Activated naive CD8-positive, alpha-beta T cell treated with anti-CD3 and anti-CD28 coated beads, Interleukin-2, amount 50 U/mL, for 16 hours (primary cell): ENCODE data around the gene SLC9A9.

Experiments
- DNase-seq: peaks from one replicate; pipeline ENCODE4 v3.0.0-alpha.2; 2020; ENCODE audit warnings: low read depth, low spot score

The SLC9A9 gene

DNA sequence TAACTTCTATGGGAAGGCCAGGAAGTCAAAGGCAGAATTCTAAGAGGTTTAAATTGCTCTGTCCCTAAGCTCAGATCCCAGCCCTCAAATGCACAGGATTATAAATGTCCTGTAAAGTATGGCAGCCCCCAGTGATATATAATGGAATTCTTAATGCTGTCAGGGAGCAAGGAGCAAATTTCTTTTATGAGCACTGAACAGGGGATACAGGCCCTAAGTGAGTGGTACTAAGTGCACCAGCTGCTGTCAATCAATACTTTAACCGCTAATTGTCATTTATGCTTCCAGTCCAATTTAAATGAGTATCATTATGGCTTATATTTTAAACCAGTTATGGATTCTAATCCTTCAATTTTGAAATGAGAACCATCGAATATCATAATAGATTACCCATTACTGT, 4.7 kb downstream of the SLC9A9 start:
- no peak for DNase-seq

DNA sequence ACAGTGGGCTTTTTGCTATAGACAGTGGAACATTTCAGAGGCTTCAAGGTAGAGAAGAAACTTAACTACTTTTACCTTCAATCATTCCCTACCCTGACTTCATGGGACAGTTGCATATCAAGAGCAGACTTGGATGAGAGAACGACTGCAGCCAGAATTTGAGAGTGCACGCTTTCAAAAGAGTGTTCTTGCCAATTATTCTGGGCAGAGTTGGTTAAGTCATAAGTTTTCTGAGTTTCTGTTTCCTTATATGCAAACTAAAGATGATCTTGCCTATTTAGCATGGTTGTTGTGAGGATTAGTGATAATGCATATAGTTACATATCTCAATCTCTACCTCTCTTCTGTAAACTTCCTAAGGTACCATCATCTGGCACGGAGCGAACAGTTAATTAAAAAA, 7.6 kb downstream of the SLC9A9 start:
- no peak for DNase-seq

DNA sequence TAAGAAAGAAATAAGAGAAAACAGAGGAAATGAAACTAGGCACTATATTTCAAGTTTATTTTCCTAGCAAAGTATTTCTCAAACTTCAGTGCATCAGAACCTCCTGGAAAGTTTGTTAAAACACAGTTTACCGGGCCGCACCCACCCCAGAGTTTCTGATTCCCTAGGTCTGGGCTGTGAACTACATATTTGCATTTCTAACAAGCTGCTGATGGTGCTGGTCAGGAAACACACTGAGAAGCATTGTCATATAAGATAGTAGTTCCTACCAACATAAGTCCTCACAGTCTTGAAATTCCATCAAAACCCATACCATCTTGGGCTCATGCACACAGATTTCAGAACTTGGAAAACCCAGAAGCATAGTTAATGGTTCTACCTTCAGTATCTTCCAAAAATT, 8.3 kb downstream of the SLC9A9 start:
- DNase-seq: no peak

DNA sequence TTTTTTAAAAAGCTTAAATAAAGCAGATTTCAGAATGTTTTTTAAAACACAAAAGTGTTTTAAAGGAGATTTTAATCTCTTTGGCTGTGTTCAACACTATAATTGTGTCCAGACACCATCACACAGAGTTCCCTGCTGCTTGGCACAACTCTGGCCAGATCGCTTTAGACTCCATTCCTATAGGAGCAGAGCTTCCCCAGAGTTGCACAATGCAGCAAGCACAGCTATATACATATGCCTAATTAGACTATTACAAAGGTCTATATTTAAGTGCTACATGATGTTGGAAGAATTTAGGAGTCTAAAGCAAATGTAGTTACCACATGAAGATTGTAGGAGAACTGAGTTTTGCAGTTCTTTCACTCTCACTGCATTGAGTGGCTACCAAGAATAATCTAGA, 11.2 kb downstream of the SLC9A9 start:
- no peak for DNase-seq

DNA sequence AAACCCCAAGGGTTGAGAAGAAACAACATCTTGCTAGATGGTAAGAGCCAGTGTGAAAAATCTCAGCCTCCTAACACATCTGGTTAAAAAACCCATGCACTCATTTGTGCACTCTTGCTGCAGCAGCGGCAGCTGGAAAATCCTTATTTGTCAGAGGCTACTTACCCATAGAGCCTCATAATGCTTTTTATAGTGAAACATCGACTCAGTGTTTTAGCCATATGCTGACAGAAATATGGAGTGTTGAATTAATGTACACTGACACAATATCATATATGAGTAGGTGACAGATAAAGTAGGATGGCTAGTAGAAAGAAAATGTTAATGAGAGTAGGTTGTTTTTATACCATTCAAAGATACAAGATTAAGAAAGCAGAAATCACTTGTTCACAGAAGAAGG, 13.0 kb downstream of the SLC9A9 start:
- no peak for DNase-seq

DNA sequence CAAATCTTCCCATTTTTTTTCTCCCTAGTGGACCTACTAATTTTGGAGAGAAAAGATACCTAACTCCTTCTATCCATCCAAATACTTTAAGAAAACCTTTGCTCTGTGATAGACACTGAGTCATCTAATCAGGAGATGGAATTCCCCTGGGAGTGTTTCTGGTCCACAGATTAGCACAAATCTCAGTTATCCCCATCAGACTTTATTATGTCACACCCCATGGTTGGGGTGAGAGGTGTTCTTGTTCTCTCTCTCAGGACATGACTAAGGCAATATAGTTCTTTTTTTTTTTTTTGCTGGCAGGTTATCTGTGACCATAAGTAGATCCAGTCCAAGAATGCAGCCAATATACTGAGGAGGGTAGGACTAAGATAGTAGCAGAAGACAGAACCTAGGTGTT, 15.8 kb downstream of the SLC9A9 start:
- DNase-seq: no peak

DNA sequence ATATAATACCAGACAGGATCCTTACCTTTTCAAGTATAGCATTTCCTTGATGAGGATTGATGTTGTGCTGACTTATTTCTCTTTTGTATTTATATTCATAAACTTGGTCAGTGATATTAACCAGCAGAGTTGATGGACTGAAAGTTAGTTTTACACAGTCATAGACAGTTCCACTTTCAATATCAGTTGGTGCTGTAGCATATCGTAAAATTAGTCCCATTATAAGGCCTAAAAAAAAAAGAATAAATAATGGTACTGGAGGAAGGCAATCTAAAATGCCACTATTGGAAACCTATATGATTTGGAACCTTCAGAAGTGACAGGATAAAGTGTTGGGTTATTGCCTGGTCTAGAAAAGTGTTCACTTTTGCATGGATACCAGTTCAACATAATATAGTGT, 16.3 kb downstream of the SLC9A9 start:
- DNase-seq: no peak

DNA sequence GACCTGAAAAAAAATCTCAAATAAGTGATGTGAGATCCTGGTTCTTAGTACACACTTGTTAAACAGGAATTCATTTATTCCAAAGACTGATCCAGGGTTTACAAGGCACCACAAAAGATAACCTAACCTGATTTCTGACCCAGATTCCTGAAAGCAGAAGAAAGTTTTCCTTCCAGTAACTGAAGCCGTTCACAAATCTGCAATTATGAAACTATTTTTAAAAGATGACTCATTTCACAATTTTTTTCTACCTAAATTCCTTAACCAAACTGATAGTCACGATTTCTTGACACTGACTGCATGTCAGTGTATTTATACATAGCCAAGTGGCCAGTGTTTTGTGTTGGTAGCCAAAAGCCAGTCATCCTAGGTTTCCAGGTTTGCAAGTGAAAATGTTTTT, 17.1 kb downstream of the SLC9A9 start:
- no peak for DNase-seq

DNA sequence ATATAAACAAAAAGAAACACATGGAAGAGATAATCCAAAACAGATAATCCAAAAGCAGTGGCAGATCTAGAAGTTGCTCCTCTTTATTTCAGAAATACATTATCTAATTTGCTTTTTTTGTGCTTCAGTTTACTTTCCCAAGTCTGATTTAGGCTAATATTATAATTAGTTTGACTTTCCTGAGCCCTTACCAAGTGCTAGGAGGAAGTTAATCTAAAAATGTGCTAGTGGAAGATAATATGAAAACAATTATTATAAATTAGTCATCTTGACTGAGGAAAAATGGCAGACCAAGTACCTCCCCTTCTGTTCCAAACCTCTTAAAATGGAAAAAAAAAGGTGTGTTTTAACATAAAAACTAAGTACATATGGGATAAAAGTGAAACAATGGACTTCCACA, 17.5 kb downstream of the SLC9A9 start:
- DNase-seq: no peak

DNA sequence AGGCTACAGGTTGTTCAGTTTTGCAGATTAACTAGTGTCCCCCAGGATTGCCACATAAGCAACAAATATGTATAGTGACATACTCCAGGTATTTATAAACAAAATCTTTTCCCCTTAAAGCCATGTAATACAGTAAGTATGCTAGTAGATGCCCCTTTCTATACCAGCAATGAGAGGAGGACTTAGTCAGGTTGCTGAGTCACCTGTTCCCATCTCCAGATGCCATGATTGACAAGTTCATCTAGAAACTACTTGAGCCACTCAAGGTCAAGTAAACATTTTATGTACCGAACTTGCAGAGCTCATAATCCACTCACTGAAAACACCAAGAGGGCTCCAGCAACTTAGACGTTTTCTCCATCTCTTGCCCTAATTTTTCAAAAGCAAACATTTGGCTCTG, 18.2 kb downstream of the SLC9A9 start:
- DNase-seq: no peak

DNA sequence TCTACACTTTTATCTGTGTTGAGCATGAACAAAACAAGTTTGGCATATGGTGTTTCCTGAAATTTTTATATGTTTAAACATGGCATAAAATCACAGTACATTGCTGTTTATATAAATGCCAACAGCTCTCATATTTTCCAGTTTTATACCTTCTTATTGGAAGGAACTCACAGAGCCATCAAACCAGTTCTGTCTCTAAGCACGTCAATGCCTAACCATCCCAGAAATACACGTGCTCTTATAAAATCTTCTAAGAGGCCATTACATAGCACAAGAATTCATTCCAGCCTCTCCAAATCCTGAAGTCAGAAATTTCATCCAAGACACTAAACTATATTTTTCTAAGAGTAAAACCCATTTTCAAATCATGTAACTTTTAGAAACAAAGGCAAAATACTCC, 20.8 kb downstream of the SLC9A9 start:
- DNase-seq: no peak

DNA sequence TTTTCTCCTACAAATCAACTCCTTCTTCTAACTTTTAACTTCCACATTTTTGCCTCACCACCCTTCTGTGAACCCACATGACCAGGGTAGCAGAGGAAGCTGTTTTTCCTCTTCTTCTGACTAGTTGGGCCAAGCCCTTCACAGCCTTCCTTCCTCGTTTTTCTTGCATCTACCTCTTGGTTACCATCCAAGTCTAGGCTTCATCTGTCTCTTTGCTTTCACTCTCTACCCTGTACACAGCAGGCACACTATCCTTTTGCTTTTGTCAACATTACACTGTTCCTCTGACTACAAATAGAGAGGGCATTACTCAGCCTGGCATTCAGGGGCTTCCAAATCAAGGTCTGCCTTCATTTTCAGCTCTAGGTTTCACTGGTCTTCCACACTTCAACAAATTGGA, 22.0 kb downstream of the SLC9A9 start:
- DNase-seq: no peak

DNA sequence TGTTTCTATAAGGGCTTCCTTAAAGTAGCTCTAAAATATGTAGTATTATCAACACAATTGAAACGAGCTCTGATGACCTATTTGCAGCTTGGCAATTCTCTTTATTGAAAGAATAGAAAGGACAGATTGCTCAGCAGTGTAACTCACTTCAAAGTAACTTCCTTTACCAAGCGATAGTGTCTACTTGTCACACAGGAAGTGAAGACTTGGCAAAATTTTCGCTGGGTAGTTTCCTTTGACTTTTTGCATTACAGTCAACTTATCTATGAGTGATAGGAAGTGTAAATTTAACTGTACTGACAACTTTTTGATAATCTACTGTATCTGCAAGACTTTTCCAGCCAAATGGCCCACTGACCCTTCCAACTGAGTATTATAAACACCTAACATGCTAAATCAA, 22.8 kb downstream of the SLC9A9 start:
- no peak for DNase-seq

DNA sequence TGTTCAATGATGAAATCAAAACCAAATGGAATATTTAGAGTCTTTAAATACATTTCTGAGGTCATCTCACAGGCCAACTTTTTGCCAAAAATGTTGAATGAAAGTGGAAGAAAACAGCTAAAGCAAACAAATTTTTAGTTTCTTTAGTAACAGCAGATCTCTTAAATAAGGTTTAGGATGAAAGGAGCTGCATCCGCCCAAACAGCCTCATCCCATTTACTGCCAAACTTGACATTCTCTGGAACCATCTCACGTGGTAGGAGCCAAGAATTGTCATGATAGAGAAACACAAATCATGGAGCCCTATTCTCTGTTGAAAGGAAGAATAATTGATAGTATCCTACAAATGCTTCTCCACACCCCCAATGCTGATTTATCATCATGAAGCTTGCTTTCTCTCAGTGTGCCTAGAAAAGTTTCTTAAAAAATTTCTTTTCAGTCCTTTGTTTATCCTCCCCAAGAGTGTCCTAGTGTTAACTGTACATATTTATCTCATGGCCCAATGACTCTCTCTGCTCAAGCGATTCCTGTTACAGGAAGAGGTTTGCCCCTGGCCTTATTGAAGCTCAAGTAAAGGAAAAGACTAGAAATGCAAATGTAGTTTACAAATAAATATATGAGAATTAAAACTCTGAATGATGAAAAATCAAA, 23.4 kb downstream of the SLC9A9 start:
- no peak for DNase-seq

DNA sequence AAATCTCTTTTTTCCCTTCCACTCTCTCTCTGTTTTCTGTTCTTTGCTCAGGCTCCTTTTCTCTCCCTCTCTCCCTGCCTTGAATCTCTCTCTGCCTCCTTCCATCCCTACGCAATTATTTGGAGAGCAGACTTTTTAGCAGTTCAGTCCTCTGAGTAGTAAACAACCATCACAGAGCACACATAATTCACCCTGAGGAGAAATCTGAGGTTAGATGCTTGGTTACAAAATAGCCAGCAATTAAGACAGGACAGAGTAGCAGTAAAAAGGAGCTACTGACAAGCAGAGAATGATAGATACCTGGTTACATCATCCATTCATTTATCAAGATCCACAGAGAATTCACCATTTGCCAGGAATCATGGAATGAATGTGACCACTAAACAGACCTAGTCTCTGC, 25.5 kb downstream of the SLC9A9 start:
- no peak for DNase-seq

DNA sequence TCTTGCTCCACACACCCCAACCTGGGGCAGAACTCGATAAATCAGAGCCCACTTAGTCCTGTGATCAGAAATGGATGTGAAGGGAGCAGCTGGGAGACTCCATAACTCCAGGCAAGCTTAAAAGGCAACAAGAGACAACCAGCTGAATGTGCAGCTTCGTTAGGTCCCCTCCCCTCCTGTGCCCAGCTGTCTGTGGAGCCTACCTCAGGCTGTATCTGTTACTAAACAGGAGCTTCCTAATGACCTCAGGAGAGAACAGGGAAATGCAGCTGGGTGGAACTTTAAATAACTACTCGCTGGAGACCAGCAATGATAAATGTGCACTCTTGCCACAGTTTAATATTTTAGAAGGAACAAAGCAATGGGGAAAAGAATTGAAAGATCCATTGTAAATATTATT, 25.9 kb downstream of the SLC9A9 start:
- DNase-seq: no peak

DNA sequence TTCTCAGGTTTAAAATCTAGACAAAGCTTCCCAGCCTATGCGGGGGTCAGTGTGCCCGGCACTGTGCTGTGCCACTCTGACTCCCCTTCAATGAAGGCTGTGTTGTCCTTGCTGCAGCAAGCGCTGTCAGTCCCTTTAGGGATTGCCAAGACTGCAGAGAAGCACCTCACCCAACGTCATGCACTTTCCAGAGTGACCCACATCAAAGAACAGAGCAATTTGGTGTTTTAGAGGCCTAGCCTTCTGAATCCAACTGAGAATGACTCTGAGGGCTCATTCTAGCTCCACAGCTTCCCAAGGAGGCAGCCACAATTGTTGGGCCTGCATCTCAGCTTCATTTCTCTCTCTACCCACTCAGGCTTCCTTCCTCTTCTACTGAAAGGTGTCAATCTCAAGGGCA, 26.4 kb downstream of the SLC9A9 start:
- no peak for DNase-seq

DNA sequence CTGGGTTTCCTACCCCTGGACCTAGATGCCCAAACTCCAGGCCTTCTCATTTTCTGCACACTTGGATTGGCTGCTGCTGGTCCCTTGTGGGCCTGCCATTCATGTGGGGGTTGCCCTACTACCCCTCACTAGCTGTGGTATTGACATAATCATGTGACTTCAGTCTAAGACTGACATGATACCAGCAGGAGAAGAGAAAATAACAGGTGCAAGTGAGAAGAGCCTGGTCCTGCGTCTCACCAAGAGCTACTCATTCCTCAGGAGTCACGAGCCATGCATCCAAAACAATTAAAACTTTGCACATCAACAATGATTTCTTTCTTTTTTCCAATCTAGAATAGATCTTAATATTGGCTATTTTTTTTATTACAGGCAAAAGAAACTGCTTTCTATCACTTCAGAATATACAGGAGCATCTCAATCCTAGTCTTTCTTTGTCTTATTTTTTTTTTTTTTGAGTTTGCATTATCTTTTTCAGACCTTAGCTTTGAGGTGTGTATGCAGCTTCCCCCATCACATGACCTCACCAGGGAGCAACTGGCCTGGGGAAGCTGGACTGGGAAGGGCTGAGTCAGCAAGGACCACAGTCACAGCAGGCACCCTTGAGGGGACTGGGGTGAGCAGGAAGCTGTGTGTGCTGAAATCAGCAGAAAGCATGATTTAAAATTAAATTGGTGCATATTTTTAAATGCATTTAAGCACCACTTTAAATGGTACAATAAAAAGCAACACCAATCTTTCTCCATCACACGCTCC, 27.6 kb downstream of the SLC9A9 start:
- DNase-seq: no peak

DNA sequence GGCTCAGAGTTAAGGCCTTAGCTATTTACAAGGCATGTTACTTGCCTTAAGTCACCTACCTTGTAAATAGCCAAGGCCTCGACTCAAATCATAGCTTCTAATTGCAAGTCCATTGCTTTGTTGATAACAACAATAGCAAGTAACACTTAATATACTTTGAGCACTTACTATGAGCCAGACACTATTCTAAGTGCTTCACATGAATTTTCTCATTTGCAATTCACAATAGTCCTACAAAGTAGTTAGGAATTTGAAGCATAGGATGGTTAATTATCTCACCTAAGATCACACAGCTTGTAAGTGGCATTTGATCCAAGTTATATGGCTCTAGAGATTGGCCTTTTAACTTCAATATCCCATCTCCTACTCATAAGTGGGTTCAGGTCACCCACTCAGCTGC, 28.4 kb downstream of the SLC9A9 start:
- no peak for DNase-seq

DNA sequence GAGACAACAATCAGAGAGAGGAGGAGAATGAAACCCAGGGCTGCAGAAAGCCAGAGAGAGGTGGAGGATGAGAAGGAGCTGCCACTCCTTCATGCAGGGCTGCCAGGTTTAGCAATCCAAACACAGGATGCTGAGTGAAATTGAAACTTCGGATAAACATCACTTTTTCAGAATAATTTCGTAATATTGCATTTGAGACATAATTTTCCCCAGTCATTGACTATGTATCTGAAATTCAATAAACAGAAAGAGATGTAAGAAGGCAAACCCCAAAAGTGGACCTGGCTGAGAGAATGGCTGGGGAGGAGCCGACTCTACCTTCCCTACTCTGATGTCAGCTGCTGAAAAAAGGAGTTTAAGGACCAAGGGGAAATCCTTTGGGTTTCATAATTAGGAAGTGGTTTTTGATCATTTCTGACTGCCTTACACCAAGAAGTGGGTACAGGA, 33.8 kb downstream of the SLC9A9 start:
- no peak for DNase-seq

DNA sequence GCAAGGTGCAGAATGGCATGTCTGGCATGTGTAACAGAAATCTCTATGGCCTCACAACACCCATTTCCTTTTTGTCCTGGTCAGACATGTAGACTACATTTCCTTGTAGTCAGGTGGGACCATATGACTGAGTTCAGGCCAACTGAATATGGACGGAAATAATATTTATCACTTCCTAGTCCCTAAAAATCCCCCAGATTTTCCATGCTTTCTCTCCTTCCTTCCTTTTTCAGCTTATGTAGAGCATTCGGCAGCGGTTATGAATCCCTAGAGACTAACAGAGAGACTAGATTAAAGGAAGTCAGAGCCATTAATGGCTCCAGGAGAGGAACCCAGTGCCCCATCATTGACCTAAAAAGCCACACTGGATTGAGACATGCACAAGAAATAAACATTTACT, 35.8 kb downstream of the SLC9A9 start:
- DNase-seq: no peak

DNA sequence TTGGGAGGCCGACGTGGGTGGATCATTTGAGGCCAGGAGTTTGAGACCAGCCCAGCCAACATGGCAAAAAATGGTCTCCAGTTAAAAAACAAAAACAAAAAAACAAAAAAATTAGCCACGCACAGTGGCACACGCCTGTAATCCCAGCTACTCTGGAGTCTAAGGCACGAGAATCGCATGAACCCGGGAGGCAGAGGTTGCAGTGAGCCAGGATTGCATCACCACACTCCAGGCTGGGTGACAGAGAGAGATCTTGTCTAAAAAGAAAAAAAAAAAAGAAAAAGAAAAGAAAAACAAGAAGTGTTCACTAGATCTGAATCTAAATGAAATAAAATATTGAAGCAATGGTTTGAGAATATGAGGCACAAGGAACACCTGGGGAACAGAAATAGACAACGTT, 36.7 kb downstream of the SLC9A9 start:
- DNase-seq: no peak

DNA sequence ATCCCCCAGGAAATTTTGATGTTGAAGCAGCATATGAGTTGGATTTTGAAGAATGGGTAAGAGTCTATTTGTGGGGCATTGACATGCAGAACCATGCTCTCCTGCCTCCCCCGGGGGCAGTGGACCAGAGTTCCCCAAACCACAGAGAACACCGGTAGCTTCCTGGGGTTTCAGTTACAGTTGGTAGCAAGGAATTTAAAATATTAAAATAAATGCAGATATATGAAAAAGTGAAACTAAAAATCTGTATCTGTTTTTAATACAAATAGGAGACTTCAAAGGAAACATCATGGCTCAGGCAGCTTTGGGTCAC, 37.4 kb downstream of the SLC9A9 start:
- DNase-seq: no peak
